ENCODE results near the gene IGSF1.

Gene IGSF1

GRCh38 chrX:131288738-131289511 is at the start of gene IGSF1:
Gene IGSF1 (minus strand): TSS chrX:131289306. CDS start chrX:131286674, 2,632 bp downstream.
- in situ Hi-C loops (cut with HindIII; ENCODE audit: low sequenced_read_pairs), result no loop called here

GRCh38 chrX:131332331-131332730 is 43.2 kb upstream of the IGSF1 start:
- in situ Hi-C loops (cut with HindIII; ENCODE audit: low sequenced_read_pairs), result no loop called here

GRCh38 chrX:131331152-131331551 is 42.0 kb upstream of the IGSF1 start:
- in situ Hi-C loops (cut with HindIII; ENCODE audit: low sequenced_read_pairs), result no loop called here

GRCh38 chrX:131330735-131331134 is 41.6 kb upstream of the IGSF1 start:
- in situ Hi-C loops (cut with HindIII; ENCODE audit: low sequenced_read_pairs), result no loop called here

- in situ Hi-C loops (cut with HindIII; ENCODE audit: low sequenced_read_pairs), result no loop called here
Measured at GRCh38 chrX:131322651-131323050, 33.5 kb upstream of the IGSF1 start.

- in situ Hi-C loops (cut with HindIII; ENCODE audit: low sequenced_read_pairs), result no loop called here
Measured at GRCh38 chrX:131317326-131317725, 28.2 kb upstream of the IGSF1 start.

- in situ Hi-C loops (cut with HindIII; ENCODE audit: low sequenced_read_pairs), result no loop called here
Measured at GRCh38 chrX:131316260-131316659, 27.2 kb upstream of the IGSF1 start.

- in situ Hi-C loops (cut with HindIII; ENCODE audit: low sequenced_read_pairs), result no loop called here
Measured at GRCh38 chrX:131308980-131309379, 19.9 kb upstream of the IGSF1 start.

- in situ Hi-C loops (cut with HindIII; ENCODE audit: low sequenced_read_pairs), result no loop called here
Measured at GRCh38 chrX:131306601-131307000, 17.5 kb upstream of the IGSF1 start.

- in situ Hi-C loops (cut with HindIII; ENCODE audit: low sequenced_read_pairs), result no loop called here
Measured at GRCh38 chrX:131305926-131306325, 16.8 kb upstream of the IGSF1 start.

GRCh38 chrX:131302701-131303100 is 13.6 kb upstream of the IGSF1 start:
- in situ Hi-C loops (cut with HindIII; ENCODE audit: low sequenced_read_pairs), result no loop called here

- in situ Hi-C loops (cut with HindIII; ENCODE audit: low sequenced_read_pairs), result no loop called here
Measured at GRCh38 chrX:131301155-131301554, 12.0 kb upstream of the IGSF1 start.

GRCh38 chrX:131298846-131299245 is 9.7 kb upstream of the IGSF1 start:
- in situ Hi-C loops (cut with HindIII; ENCODE audit: low sequenced_read_pairs), result no loop called here

GRCh38 chrX:131298036-131298435 is 8.9 kb upstream of the IGSF1 start:
- in situ Hi-C loops (cut with HindIII; ENCODE audit: low sequenced_read_pairs), result no loop called here

GRCh38 chrX:131289527-131289926 is 421 bp upstream of the IGSF1 start:
- in situ Hi-C loops (cut with HindIII; ENCODE audit: low sequenced_read_pairs), result no loop called here

- in situ Hi-C loops (cut with HindIII; ENCODE audit: low sequenced_read_pairs), result no loop called here
Measured at GRCh38 chrX:131288188-131288587, 918 bp downstream of the IGSF1 start.

- in situ Hi-C loops (cut with HindIII; ENCODE audit: low sequenced_read_pairs), result no loop called here
Measured at GRCh38 chrX:131287560-131288179, 1.4 kb downstream of the IGSF1 start.

- in situ Hi-C loops (cut with HindIII; ENCODE audit: low sequenced_read_pairs), result no loop called here
Measured at GRCh38 chrX:131279617-131280016, 9.5 kb downstream of the IGSF1 start.

GRCh38 chrX:131279197-131279596 is 9.9 kb downstream of the IGSF1 start:
- in situ Hi-C loops (cut with HindIII; ENCODE audit: low sequenced_read_pairs), result no loop called here

- in situ Hi-C loops (cut with HindIII; ENCODE audit: low sequenced_read_pairs), result no loop called here
Measured at GRCh38 chrX:131277543-131278136, 11.5 kb downstream of the IGSF1 start.

- in situ Hi-C loops (cut with HindIII; ENCODE audit: low sequenced_read_pairs), result no loop called here
Measured at GRCh38 chrX:131273011-131273410, 16.1 kb downstream of the IGSF1 start.

GRCh38 chrX:131271826-131272225 is 17.3 kb downstream of the IGSF1 start:
- in situ Hi-C loops (cut with HindIII; ENCODE audit: low sequenced_read_pairs), result no loop called here

All from DLD1 (cell line).